Measurements from ENCODE around the gene VCAN.

Gene VCAN

DNA sequence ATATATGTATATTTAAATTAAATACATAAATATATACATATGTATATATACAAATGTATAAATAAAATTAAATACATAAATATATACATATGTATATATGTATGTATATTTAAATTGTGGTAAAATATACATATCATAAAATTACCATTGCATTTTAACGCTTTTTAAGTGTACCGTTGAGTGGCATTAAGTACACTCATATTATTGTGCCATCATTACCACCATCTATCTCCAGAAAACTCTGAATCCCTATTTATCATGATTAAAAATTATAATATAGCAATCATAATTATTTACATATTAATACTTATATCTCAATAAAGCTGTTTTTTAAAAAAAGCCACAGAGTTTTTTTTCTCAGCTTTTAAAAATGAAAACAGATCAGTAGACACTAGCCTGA, 27.1 kb upstream of the VCAN start:
- no peak overlapping the region for H3K27ac ChIP-seq
- DNase-seq (ENCODE audit: low spot score), result no peak
- TF ChIP-seq, protein P1, sequence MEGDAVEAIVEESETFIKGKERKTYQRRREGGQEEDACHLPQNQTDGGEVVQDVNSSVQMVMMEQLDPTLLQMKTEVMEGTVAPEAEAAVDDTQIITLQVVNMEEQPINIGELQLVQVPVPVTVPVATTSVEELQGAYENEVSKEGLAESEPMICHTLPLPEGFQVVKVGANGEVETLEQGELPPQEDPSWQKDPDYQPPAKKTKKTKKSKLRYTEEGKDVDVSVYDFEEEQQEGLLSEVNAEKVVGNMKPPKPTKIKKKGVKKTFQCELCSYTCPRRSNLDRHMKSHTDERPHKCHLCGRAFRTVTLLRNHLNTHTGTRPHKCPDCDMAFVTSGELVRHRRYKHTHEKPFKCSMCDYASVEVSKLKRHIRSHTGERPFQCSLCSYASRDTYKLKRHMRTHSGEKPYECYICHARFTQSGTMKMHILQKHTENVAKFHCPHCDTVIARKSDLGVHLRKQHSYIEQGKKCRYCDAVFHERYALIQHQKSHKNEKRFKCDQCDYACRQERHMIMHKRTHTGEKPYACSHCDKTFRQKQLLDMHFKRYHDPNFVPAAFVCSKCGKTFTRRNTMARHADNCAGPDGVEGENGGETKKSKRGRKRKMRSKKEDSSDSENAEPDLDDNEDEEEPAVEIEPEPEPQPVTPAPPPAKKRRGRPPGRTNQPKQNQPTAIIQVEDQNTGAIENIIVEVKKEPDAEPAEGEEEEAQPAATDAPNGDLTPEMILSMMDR (conservative IDR thresholded peaks at IDR 0.05; ENCODE audit: low read depth), result no peak
- POLR2A ChIA-PET (ENCODE audit: low non-redundant PET), result no interaction called here
- CTCF ChIA-PET, result interaction anchor here (0.6 kb wide), 1 partner anchor 11 kb away, joined by 6 read pairs; no protein-coding TSS in a partner anchor

DNA sequence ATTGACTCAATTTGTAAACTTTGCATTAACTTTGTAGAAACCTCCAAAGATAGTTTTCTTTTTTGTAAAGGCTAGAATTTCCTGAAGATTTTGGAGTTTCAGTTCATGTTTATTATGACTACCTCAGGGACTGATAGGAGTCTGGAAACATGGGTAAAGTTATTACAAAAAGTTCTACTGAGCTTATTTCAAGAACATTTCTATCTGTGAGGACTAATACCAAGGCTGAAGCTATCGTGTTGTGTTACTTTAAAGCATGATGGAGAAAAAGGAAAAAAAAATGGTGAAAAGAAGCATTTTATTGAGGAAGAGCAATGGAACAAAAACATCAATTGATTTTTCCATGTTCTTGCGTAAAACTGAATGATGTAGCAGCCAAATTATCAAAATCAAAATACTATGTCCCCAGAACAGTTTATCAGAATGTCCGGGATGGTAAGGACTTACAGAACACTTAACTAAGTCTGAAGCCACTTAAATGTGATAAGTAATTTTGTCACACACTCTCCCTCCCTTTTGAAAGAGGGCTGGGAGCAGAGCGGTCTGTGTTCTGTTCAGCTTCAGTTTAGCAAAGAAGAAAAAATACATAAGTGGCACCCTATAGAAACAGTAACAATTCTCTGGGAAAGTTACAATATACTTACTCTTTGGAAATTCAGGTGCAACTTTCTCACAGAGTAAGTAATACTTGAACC, 25.1 kb upstream of the VCAN start:
- TF ChIP-seq, protein P1 (conservative IDR thresholded peaks at IDR 0.05; ENCODE audit: low read depth), result no peak
- no peak overlapping the region for H3K27ac ChIP-seq
- no peak for DNase-seq (ENCODE audit: low spot score)
- ChIA-PET POLR2A (ENCODE audit: low non-redundant PET) (no interaction called here), CTCF (no interaction called here)

DNA sequence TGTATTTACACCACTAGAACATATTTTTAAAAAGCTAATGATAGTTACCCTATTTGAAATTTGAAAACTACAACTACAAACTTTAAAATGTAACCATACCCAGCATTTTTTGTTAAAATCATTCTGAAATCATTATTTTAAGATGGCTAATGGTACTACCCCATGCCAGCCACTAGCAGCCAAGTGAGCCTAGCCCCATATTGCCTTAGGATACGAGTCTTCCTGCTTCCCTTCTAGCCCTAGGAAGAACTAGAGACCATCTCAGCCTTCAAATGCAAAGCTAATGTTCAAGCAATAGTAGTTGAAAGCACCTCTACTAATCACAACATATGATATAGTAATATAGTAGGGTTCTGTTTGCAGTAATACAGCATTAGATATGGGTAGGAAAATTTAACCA, 24.0 kb upstream of the VCAN start:
- no peak overlapping the region for H3K27ac ChIP-seq
- ChIA-PET POLR2A (ENCODE audit: low non-redundant PET) (no interaction called here), CTCF (interaction anchor here (0.5 to 0.8 kb wide), 2 partner anchors 9 to 123 kb away, joined by 3 read pairs; no protein-coding TSS in a partner anchor)
- no peak for DNase-seq (ENCODE audit: low spot score)
- TF ChIP-seq, protein P1 (conservative IDR thresholded peaks at IDR 0.05; ENCODE audit: low read depth), result no peak

DNA sequence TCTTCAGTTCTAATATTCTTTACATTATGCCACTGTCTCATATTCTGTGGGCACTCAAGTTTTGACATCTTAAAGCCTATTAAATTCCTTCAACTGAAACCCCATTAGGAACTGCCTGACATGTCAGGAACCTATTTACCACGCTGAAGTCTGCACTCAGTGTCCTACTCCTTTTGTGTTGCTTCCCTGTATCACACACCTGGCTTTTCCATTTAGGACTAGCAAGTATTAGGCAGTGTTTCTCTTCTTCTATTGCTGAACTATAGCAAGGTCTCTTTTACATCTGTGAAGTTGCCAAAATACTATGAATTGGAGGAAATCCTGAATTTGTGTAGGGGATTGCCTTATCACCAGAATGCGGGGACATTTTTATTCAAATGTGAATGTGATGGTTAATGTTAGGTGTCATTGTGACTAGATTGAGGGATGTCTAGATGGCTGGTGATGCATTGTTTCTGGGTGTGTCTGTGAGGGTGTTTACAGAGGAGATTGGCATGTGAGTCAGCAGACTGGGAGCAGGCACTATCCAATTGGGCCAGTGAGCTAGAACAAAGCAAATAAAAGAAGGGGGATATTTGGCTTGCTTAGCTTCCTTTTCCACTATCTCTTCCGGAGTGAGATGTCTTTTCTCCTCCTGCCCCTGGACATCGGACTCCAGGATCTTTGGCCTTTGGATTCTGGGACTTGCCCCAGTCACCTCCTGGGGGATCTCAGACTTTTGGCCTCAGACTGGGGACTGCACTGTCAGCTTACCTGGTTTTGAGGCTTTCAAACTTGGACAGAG, 21.2 kb upstream of the VCAN start:
- ChIA-PET CTCF (interaction anchor here (0.5 kb wide), 1 partner anchor 792 kb away, joined by 3 read pairs; no protein-coding TSS in a partner anchor), POLR2A (ENCODE audit: low non-redundant PET) (no interaction called here)
- TF ChIP-seq, protein P1 (conservative IDR thresholded peaks at IDR 0.05; ENCODE audit: low read depth), result no peak

DNA sequence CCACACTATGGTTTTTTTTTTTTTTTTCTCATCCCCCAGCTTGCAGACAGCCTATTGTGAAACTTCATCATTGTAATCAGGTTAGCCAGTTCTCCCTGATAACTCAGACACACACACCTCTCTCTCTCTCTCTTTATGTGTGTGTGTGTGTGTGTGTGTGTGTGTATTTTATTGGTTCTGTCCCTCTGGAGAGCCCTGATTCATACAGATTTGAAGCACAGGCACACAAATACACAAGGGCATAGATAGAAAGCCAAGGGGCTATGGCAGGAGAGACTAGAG, 20.6 kb upstream of the VCAN start:
- TF ChIP-seq, protein P1 (conservative IDR thresholded peaks at IDR 0.05; ENCODE audit: low read depth), result no peak
- ChIA-PET CTCF (interaction anchor here (0.5 to 0.6 kb wide), 3 partner anchors 52 to 793 kb away, joined by 3 to 4 read pairs (median 3); no protein-coding TSS in a partner anchor), POLR2A (ENCODE audit: low non-redundant PET) (no interaction called here)
- no peak overlapping the region for H3K27ac ChIP-seq
- DNase-seq (ENCODE audit: low spot score), result no peak

More for the DNA sequence above, 21.2 kb upstream of the VCAN start:
- DNase-seq (ENCODE audit: low spot score), result no peak
- H3K27ac ChIP-seq, result no peak overlapping the region

DNA sequence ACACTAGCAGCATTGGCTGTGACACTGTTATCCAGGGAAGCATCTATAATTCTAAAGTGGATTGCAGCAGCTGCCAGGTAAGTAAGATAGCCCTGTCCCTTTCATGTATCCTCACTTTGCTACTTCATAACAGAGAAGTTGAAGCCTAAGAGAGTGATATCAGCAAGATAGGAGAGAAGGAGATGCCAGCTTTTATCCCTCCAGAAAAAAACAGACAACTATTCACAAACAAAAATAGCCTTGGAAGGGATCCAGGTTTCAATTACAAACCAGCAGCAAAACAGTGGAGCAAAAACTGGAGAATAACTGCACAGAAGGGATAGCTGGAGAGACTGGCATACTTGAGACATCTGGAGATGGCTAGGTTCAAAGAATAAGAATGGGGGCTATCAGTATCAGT, 19.6 kb upstream of the VCAN start:
- CTCF ChIA-PET, result no interaction called here
- POLR2A ChIA-PET (ENCODE audit: low non-redundant PET), result no interaction called here
- TF ChIP-seq, protein P1 (conservative IDR thresholded peaks at IDR 0.05; ENCODE audit: low read depth), result no peak
- DNase-seq (ENCODE audit: low spot score), result no peak
- no peak overlapping the region for H3K27ac ChIP-seq

Measured in RWPE1 (cell line).